Stimulated activated naive CD8-positive, alpha-beta T cell treated with anti-CD3 and anti-CD28 coated beads, Interleukin-15, Interleukin-2, amounts not matched to agents 100 ng/mL and 50 ng/mL, for 24 hours (primary cell): ENCODE data around the gene NCOA1.

Experiments used
- H3K27ac Mint-ChIP-seq: one replicate; pipeline ENCODE4 v1.8.0; 2021; ENCODE audit warnings: mild to moderate bottlenecking, mixed read lengths
- H3K27me3 Mint-ChIP-seq: one replicate; pipeline ENCODE4 v1.8.0; 2021; ENCODE audit warnings: mixed read lengths
- H3K36me3 Mint-ChIP-seq: one replicate; pipeline ENCODE4 v1.8.0; 2021; ENCODE audit warnings: low read depth, mixed read lengths
- H3K4me1 Mint-ChIP-seq: one replicate; pipeline ENCODE4 v1.8.0; 2021; ENCODE audit warnings: low read depth, mixed read lengths
- H3K4me3 Mint-ChIP-seq: one replicate; pipeline ENCODE4 v1.8.0; 2021; ENCODE audit warnings: mild to moderate bottlenecking, mixed read lengths
- H3K9me3 Mint-ChIP-seq: one replicate; pipeline ENCODE4 v1.8.0; 2021; ENCODE audit warnings: mixed read lengths

The NCOA1 gene

GRCh38 chr2:24734741-24735140 is 243.7 kb downstream of the NCOA1 start:
- no peak overlapping the region for H3K27ac Mint-ChIP-seq
- peaks cover 14% of the 10 kb centered on the region for H3K36me3 Mint-ChIP-seq

GRCh38 chr2:24739354-24740025 is 248.4 kb downstream of the NCOA1 start:
- no peak overlapping the region for H3K4me3 Mint-ChIP-seq
- H3K36me3 Mint-ChIP-seq, result peaks cover 6% of the 10 kb centered on the region
- H3K9me3 Mint-ChIP-seq, result no peaks in the 10 kb centered on the region
- H3K27me3 Mint-ChIP-seq, result no peaks in the 10 kb centered on the region
- peaks cover 16% of the 10 kb centered on the region for H3K4me1 Mint-ChIP-seq
- H3K27ac Mint-ChIP-seq, result no peak overlapping the region

More at GRCh38 chr2:24734741-24735140, 243.7 kb downstream of the NCOA1 start:
- H3K9me3 Mint-ChIP-seq, result no peaks in the 10 kb centered on the region
- no peak overlapping the region for H3K4me3 Mint-ChIP-seq
- H3K27me3 Mint-ChIP-seq, result no peaks in the 10 kb centered on the region
- peaks cover 4% of the 10 kb centered on the region for H3K4me1 Mint-ChIP-seq

GRCh38 chr2:24740142-24740541 is 249.1 kb downstream of the NCOA1 start:
- no peak overlapping the region for H3K4me3 Mint-ChIP-seq
- H3K36me3 Mint-ChIP-seq, result peaks cover 4% of the 10 kb centered on the region
- no peaks in the 10 kb centered on the region for H3K9me3 Mint-ChIP-seq
- no peaks in the 10 kb centered on the region for H3K27me3 Mint-ChIP-seq
- H3K27ac Mint-ChIP-seq, result no peak overlapping the region
- H3K4me1 Mint-ChIP-seq, result peaks cover 16% of the 10 kb centered on the region

GRCh38 chr2:24742730-24743129 is 251.7 kb downstream of the NCOA1 start:
- Mint-ChIP-seq H3K36me3 (peaks cover 9% of the 10 kb centered on the region), H3K4me1 (peaks cover 21% of the 10 kb centered on the region), H3K27ac (no peak overlapping the region), H3K4me3 (no peak overlapping the region), H3K9me3 (no peaks in the 10 kb centered on the region), H3K27me3 (no peaks in the 10 kb centered on the region)

- Mint-ChIP-seq H3K36me3 (peaks cover 9% of the 10 kb centered on the region), H3K4me1 (peaks cover 22% of the 10 kb centered on the region), H3K4me3 (no peak overlapping the region), H3K27me3 (no peaks in the 10 kb centered on the region), H3K9me3 (no peaks in the 10 kb centered on the region), H3K27ac (no peak overlapping the region)
Observed at GRCh38 chr2:24743924-24744323, 252.9 kb downstream of the NCOA1 start.

- peaks cover 25% of the 10 kb centered on the region for H3K4me1 Mint-ChIP-seq
Observed at GRCh38 chr2:24744356-24744755, 253.3 kb downstream of the NCOA1 start.

GRCh38 chr2:24745825-24746224 is 254.8 kb downstream of the NCOA1 start:
- Mint-ChIP-seq H3K4me1 (peaks cover 25% of the 10 kb centered on the region), H3K4me3 (no peak overlapping the region), H3K9me3 (no peaks in the 10 kb centered on the region), H3K27me3 (no peaks in the 10 kb centered on the region), H3K27ac (no peak overlapping the region), H3K36me3 (peaks cover 19% of the 10 kb centered on the region)

More at GRCh38 chr2:24744356-24744755, 253.3 kb downstream of the NCOA1 start:
- no peak overlapping the region for H3K27ac Mint-ChIP-seq
- no peak overlapping the region for H3K4me3 Mint-ChIP-seq
- H3K36me3 Mint-ChIP-seq, result peaks cover 9% of the 10 kb centered on the region
- H3K9me3 Mint-ChIP-seq, result no peaks in the 10 kb centered on the region
- H3K27me3 Mint-ChIP-seq, result no peaks in the 10 kb centered on the region

GRCh38 chr2:24747299-24747698 is 256.2 kb downstream of the NCOA1 start:
- Mint-ChIP-seq H3K27me3 (no peaks in the 10 kb centered on the region), H3K4me1 (peaks cover 25% of the 10 kb centered on the region), H3K9me3 (no peaks in the 10 kb centered on the region), H3K4me3 (no peak overlapping the region), H3K36me3 (peaks cover 27% of the 10 kb centered on the region), H3K27ac (no peak overlapping the region)

GRCh38 chr2:24749069-24749691 is 258.1 kb downstream of the NCOA1 start:
- Mint-ChIP-seq H3K36me3 (peaks cover 27% of the 10 kb centered on the region), H3K27ac (no peak overlapping the region), H3K27me3 (no peaks in the 10 kb centered on the region), H3K4me1 (peaks cover 10% of the 10 kb centered on the region), H3K9me3 (no peaks in the 10 kb centered on the region), H3K4me3 (no peak overlapping the region)

GRCh38 chr2:24754985-24755705 is 264.1 kb downstream of the NCOA1 start:
- H3K27me3 Mint-ChIP-seq, result no peaks in the 10 kb centered on the region
- no peaks in the 10 kb centered on the region for H3K9me3 Mint-ChIP-seq
- no peaks in the 10 kb centered on the region for H3K4me1 Mint-ChIP-seq
- peaks cover 25% of the 10 kb centered on the region for H3K36me3 Mint-ChIP-seq
- no peak overlapping the region for H3K27ac Mint-ChIP-seq
- H3K4me3 Mint-ChIP-seq, result no peak overlapping the region

- Mint-ChIP-seq H3K27ac (no peak overlapping the region), H3K9me3 (no peaks in the 10 kb centered on the region), H3K4me1 (no peaks in the 10 kb centered on the region), H3K27me3 (no peaks in the 10 kb centered on the region), H3K36me3 (peaks cover 29% of the 10 kb centered on the region), H3K4me3 (no peak overlapping the region)
Observed at GRCh38 chr2:24756789-24757188, 265.7 kb downstream of the NCOA1 start.

GRCh38 chr2:24761866-24762265 is 270.8 kb downstream of the NCOA1 start:
- no peak overlapping the region for H3K27ac Mint-ChIP-seq
- H3K4me1 Mint-ChIP-seq, result peaks cover 4% of the 10 kb centered on the region
- H3K9me3 Mint-ChIP-seq, result no peaks in the 10 kb centered on the region
- no peaks in the 10 kb centered on the region for H3K27me3 Mint-ChIP-seq
- no peak overlapping the region for H3K4me3 Mint-ChIP-seq
- H3K36me3 Mint-ChIP-seq, result peaks cover 57% of the 10 kb centered on the region

GRCh38 chr2:24762518-24762917 is 271.5 kb downstream of the NCOA1 start:
- Mint-ChIP-seq H3K27me3 (no peaks in the 10 kb centered on the region), H3K4me3 (no peak overlapping the region), H3K9me3 (no peaks in the 10 kb centered on the region), H3K4me1 (peaks cover 4% of the 10 kb centered on the region), H3K27ac (no peak overlapping the region), H3K36me3 (peaks cover 61% of the 10 kb centered on the region)

- Mint-ChIP-seq H3K9me3 (no peaks in the 10 kb centered on the region), H3K27ac (no peak overlapping the region), H3K4me3 (no peak overlapping the region), H3K27me3 (no peaks in the 10 kb centered on the region), H3K36me3 (peaks cover 62% of the 10 kb centered on the region), H3K4me1 (peaks cover 4% of the 10 kb centered on the region)
Observed at GRCh38 chr2:24763843-24764242, 272.8 kb downstream of the NCOA1 start.

GRCh38 chr2:24766609-24767008 is 275.6 kb downstream of the NCOA1 start:
- Mint-ChIP-seq H3K27me3 (no peaks in the 10 kb centered on the region), H3K27ac (no peak overlapping the region), H3K4me3 (no peak overlapping the region), H3K4me1 (peaks cover 4% of the 10 kb centered on the region), H3K9me3 (no peaks in the 10 kb centered on the region), H3K36me3 (peaks cover 60% of the 10 kb centered on the region)
